ENCODE data around the gene ASTN2.

- no peak for TF ChIP-seq CTCF (IDR thresholded peaks at IDR 0.05)
- TF ChIP-seq POLR2AphosphoS5 (IDR thresholded peaks at IDR 0.05) = no peak
- TF ChIP-seq POLR2A (IDR thresholded peaks at IDR 0.05) = no peak
These were observed 244.3 kb downstream of the ASTN2 start for GRCh38 chr9:117170567-117170966.

Data from prostate gland (tissue), 2 donors.